C4-2B (cell line): ENCODE data around the gene TRANK1.

Experiments used
- H3K27ac ChIP-seq: fragments of 450-650 bp; 2 replicates; pipeline ENCODE4 v1.5.1; 2017
- ZFX ChIP-seq: fragments of 450-650 bp; IDR thresholded peaks from 2 replicates; pipeline ENCODE4 v1.6.1; 2017
- TF ChIP-seq, protein P1 (sequence below): fragments of 450-650 bp; conservative IDR thresholded peaks from 2 replicates; pipeline ENCODE4 v1.5.1; 2017; ENCODE audit warnings: mild to moderate bottlenecking

The TRANK1 gene

DNA sequence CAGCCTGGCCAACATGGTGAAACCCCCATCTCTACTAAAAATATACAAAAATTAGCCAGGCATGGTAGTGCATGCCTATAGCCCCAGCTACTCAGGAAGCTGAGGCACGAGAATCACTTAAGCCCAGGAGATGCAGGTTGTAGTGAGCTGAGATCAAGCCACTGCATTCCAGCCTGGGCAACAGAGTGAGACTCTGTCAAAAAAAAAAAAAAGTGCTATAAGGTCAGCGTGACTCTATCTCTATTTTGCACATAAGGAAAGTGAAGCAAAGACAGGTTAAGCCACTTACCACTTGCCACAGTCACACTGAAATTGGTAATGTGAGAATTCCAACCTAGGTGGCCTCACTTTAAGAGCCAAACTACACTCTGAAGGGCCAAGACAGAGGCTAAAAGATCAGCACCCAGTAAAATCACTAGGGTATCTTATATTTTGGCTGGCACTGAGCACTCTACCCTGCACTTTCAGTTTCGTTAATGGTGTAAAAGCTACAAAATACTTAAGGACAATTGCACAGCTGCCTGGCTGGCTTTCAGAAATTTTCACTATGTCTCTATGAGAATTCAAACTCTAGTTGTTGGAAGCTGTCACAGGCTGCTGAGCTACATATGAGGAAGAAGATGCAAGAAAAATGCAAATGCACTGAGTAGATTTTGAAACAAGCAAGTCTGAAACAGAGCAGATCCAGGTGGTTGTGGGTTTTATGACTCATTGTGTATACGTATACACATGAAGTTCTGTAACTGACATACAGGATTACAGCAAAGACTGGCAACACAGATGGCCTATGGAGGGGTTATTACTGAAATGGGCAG, 32.7 kb downstream of the TRANK1 start:
- TF ChIP-seq, protein P1, sequence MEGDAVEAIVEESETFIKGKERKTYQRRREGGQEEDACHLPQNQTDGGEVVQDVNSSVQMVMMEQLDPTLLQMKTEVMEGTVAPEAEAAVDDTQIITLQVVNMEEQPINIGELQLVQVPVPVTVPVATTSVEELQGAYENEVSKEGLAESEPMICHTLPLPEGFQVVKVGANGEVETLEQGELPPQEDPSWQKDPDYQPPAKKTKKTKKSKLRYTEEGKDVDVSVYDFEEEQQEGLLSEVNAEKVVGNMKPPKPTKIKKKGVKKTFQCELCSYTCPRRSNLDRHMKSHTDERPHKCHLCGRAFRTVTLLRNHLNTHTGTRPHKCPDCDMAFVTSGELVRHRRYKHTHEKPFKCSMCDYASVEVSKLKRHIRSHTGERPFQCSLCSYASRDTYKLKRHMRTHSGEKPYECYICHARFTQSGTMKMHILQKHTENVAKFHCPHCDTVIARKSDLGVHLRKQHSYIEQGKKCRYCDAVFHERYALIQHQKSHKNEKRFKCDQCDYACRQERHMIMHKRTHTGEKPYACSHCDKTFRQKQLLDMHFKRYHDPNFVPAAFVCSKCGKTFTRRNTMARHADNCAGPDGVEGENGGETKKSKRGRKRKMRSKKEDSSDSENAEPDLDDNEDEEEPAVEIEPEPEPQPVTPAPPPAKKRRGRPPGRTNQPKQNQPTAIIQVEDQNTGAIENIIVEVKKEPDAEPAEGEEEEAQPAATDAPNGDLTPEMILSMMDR: no peak
- no peak for TF ChIP-seq ZFX
- no peak overlapping the region for H3K27ac ChIP-seq

DNA sequence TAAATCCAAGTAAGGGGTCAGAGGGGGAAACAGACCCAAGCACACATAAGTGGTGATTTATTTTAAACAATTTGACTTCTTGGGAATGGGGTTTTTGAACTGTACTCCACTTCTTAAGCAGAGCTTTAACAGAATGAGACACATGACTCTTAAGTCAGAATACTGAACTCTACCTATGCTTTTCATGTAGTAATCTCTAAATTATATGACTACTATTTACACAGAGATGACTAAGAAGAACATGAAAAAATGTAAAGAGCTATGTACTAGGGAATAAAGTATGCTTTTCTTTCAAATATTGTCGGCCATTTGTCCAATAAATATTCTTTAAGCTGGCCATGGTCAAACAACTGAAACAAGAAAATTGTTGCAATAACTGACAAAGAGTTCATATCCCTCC, 35.2 kb downstream of the TRANK1 start:
- H3K27ac ChIP-seq: no peak overlapping the region
- TF ChIP-seq, protein P1: no peak
- TF ChIP-seq ZFX: no peak

DNA sequence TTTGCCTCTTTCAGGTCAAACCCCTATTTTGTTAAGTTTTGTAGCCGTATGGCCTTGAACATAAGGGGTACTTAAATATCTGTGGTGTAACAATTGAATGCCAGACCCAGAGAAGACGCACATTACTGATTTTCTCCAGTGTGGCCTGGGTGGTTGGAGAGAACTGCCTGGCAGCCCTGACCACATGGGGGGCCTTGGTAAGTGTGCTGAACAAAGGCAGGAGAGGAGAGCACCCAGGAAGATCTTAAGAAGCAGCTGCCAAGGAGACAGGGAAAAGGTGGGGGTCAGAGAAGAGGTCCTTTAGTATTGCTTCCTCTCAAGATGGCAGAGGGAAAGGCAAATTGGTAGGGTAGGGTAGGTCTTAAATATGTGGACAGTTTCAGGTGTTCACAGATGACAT, 35.7 kb downstream of the TRANK1 start:
- no peak overlapping the region for H3K27ac ChIP-seq
- TF ChIP-seq, protein P1: no peak
- TF ChIP-seq ZFX: no peak

DNA sequence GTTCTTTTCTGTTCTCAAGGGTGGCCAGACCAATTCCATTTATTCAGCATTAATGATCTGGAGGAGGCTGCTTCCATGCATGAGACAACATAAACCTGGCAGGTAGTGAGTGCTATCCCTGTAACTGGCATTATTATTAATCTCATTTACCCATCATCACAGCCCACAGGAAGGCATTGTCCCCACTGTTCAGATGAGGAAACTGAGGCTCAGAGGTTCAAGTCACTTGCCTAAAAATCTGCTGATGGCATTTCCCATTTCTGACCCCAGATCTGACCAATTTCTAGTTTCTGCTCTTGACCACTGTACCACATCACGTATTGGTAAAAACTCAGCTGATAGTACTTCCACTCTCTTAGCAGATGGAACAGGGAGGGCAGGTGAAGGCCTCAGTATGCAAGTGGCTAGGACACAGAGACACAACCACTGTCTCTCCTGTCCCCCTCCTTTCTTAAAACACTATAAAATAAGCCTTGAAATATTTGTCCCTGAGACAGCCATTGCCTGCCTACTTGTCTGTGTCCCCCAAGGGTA, 36.1 kb downstream of the TRANK1 start:
- no peak overlapping the region; the same call in 1 of the 2 replicates for H3K27ac ChIP-seq
- TF ChIP-seq ZFX: no peak
- TF ChIP-seq, protein P1: no peak

DNA sequence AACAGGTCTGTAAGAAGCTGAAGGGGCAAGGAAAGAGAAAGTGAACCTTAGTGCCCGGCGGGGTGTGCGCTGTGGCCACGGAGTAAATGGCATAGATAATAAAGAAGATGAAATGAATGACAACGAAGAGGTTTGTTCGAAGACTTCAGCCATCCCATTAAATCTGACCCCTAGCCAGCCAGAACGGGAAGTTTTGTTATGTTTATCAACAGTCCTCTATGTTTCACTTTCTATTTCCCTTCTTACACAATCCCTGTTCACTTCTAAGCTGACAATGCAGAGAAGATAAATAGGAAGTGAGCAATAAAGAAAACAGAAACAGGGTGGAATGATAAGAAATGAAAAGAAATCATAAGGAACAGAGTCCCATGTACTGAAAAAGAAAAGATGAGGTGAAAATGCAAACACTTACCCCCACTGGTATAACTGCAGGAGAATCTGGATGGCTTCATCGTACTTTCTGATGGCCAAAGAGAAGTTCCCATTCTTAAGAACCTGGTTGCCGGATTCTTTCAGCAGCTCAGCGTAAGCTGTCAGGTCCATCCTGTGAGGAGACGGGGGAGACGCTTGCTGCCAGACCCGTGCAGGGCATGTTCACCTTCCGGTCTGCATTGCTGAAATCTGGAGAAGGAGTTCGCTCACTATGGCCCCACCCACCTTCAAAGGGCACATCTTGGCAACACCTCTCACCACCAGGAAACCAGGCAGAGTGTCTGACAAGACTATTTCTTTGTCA, 36.8 kb downstream of the TRANK1 start:
- TF ChIP-seq ZFX: no peak
- no peak overlapping the region; the same call in 1 of the 2 replicates for H3K27ac ChIP-seq

DNA sequence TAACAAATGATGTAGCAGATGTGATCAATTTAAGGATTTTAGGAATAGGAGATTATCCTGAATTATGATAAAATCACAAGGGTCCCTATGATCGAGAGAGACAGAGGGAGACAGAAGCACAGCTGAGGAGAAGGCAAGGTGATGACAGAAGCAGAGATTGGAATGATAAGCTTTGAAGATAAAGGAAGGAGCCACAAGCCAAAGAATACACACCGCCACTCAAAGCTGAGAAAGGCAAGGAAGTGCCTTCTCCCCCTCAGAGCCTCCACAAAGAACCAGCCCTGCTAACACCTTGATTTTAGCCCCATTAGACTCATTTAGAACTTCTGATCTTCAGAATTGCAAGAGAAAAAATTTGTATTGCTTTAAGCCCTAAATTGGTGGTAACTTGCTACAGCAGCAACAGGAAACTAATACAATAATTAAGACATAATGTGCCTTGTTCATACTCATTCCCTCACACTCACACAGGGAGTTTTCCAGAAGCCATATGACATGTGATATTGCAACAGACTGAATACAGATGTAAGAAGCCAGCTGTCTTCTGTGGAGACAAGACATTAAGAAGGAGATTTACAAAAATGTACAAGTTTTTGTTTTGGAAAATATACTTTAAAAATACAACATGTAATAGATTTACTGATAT, 38.2 kb downstream of the TRANK1 start:
- no peak for TF ChIP-seq ZFX
- TF ChIP-seq, protein P1: no peak
- no peak overlapping the region for H3K27ac ChIP-seq

DNA sequence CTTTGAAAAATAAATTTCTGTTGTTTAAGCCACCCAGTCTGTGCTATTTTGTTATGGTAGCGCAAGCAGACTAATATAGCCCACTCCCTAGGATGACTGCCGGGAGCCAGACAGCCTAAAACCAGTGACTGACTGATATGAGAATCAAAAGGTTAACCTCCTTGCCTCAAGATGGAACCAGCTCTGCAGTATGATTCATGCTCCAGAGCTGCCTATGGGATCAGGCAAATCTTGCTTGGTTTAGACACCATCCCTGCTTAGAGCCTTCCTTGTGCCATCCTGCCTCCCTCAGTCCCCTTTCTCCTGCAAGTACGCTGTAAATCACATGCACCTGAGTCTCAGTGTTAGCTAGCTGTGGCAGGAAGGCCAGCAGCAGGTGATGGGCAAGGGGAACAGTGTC, 39.3 kb downstream of the TRANK1 start:
- TF ChIP-seq, protein P1: no peak
- no peak for TF ChIP-seq ZFX
- no peak overlapping the region for H3K27ac ChIP-seq
